Neural cell (in vitro differentiated cells): ENCODE results near the gene IER5L. TPM values are rescaled to one million over a fixed set of nuclear protein-coding genes. Genes with fewer than 3 reads are reported as not detected.

ENCODE experiments used
- H2AFZ ChIP-seq: fragments of 200-600, 300-800 bp; sonication (generic), shearing (Covaris generic); 2 replicates; pipeline ENCODE4 v1.6.0; 2014; ENCODE audit warnings: low read depth, mild to moderate bottlenecking, antibody characterized with exemption, low read length, moderate library complexity
- H3F3A ChIP-seq: fragments of 200-600 bp; shearing (Covaris generic); 2 replicates; pipeline ENCODE4 v1.6.1; 2016; ENCODE audit warnings: mild to moderate bottlenecking, moderate library complexity, mixed read lengths, antibody characterized with exemption, low read length; ENCODE audit not compliant: insufficient read depth, poor library complexity, severe bottlenecking
- H3K27ac ChIP-seq: fragments of 200-600, 300-800 bp; sonication (generic), shearing (Covaris generic); 2 replicates; pipeline ENCODE4 v1.5.1; 2014; ENCODE audit warnings: mild to moderate bottlenecking, low read length, moderate library complexity
- H3K27me3 ChIP-seq: fragments of 300-800, 200-600 bp; sonication (generic), shearing (Covaris generic); 2 replicates; pipeline ENCODE4 v1.6.0; 2014; ENCODE audit warnings: mild to moderate bottlenecking, low read depth, low read length, moderate library complexity; ENCODE audit not compliant: insufficient read depth
- H3K36me3 ChIP-seq: fragments of 300-800, 200-600 bp; sonication (generic), shearing (Covaris generic); 2 replicates; pipeline ENCODE4 v1.5.1; 2014; ENCODE audit warnings: mild to moderate bottlenecking, antibody characterized with exemption, low read length, moderate library complexity; ENCODE audit not compliant: insufficient read depth
- H3K4me2 ChIP-seq: fragments of 300-800, 200-600 bp; sonication (generic), shearing (Covaris generic); 2 replicates; pipeline ENCODE4 v1.6.0; 2014; ENCODE audit warnings: mild to moderate bottlenecking, low read length
- H3K4me3 ChIP-seq: fragments of 300-800, 200-600 bp; sonication (generic), shearing (Covaris generic); 2 replicates; pipeline ENCODE4 v1.5.1; 2014; ENCODE audit warnings: mild to moderate bottlenecking, low read length, moderate library complexity
- H3K79me2 ChIP-seq: fragments of 200-600 bp; shearing (Covaris generic); replicated peaks from 2 replicates; pipeline ENCODE4 v1.6.0; 2014; ENCODE audit warnings: mild to moderate bottlenecking, low read length, moderate library complexity; ENCODE audit not compliant: insufficient read depth
- H3K9ac ChIP-seq: fragments of 300-800, 200-600 bp; sonication (generic), shearing (Covaris generic); 2 replicates; pipeline ENCODE4 v1.6.1; 2016; ENCODE audit warnings: mild to moderate bottlenecking, low read length, mixed read lengths
- H3K9me2 ChIP-seq: fragments of 200-600 bp; shearing (Covaris generic); 2 replicates; pipeline ENCODE4 v1.6.1; 2016; ENCODE audit warnings: mild to moderate bottlenecking, low read length, mixed read lengths; ENCODE audit not compliant: insufficient read depth
- H3K9me3 ChIP-seq: fragments of 200-600, 300-800 bp; sonication (generic), shearing (Covaris generic); 2 replicates; pipeline ENCODE4 v1.6.1; 2016; ENCODE audit warnings: mild to moderate bottlenecking, mixed run types, low read length, moderate library complexity, mixed read lengths
- H4K20me1 ChIP-seq: fragments of 200-600 bp; shearing (Covaris generic); 2 replicates; pipeline ENCODE4 v1.6.1; 2016; ENCODE audit warnings: mild to moderate bottlenecking, mixed run types; ENCODE audit not compliant: insufficient read depth
- EP300 ChIP-seq: fragments of 450-650 bp; conservative IDR thresholded peaks from 2 replicates; pipeline ENCODE4 v1.6.1; 2014; ENCODE audit warnings: antibody characterized with exemption, mild to moderate bottlenecking, moderate library complexity; ENCODE audit not compliant: poor library complexity, severe bottlenecking
- EZH2 ChIP-seq: fragments of 200-600, 300-800 bp; shearing (Covaris generic), sonication (generic); IDR thresholded peaks from 2 replicates; pipeline ENCODE4 v1.6.1; 2014; ENCODE audit warnings: antibody characterized with exemption, low read length, borderline replicate concordance, mild to moderate bottlenecking; ENCODE audit not compliant: insufficient read depth, poor library complexity, severe bottlenecking
- MXI1 ChIP-seq: fragments of 450-650 bp; conservative IDR thresholded peaks from 2 replicates; pipeline ENCODE4 v1.6.1; 2014; ENCODE audit warnings: antibody characterized with exemption, mild to moderate bottlenecking; ENCODE audit not compliant: poor library complexity, severe bottlenecking
- POLR2AphosphoS5 ChIP-seq: IDR thresholded peaks from 2 replicates; pipeline ENCODE4 v1.6.1; 2012
- RAD21 ChIP-seq: fragments of 450-650 bp; conservative IDR thresholded peaks from 2 replicates; pipeline ENCODE4 v1.6.1; 2014; ENCODE audit warnings: antibody characterized with exemption, mild to moderate bottlenecking, moderate library complexity
- SMC3 ChIP-seq: fragments of 450-650 bp; conservative IDR thresholded peaks from 2 replicates; pipeline ENCODE4 v1.6.1; 2014; ENCODE audit warnings: antibody characterized with exemption, mild to moderate bottlenecking, moderate library complexity; ENCODE audit not compliant: poor library complexity
- TAF1 ChIP-seq: IDR thresholded peaks from 2 replicates; pipeline ENCODE4 v1.6.1; 2012; ENCODE audit warnings: low read depth
- polyA plus RNA-seq: library from polyadenylated mRNA; depleted of rRNA; stranded (reverse); fragments of >200 nt; gene quantifications from 2 replicates; pipeline ENCODE4 v1.2.3, GENCODE V29; 2014
- TF ChIP-seq, protein P1 (sequence below): fragments of 450-650 bp; IDR thresholded peaks from 2 replicates; pipeline ENCODE4 v1.5.1; 2014; ENCODE audit warnings: antibody characterized with exemption, mild to moderate bottlenecking, moderate library complexity; ENCODE audit not compliant: poor library complexity, severe bottlenecking
- TF ChIP-seq, protein P2 (sequence below): IDR thresholded peaks from 2 replicates; pipeline ENCODE4 v1.6.1; 2012; ENCODE audit warnings: borderline replicate concordance

IER5L gene
- polyA plus RNA-seq, 1 donor from 2014 or later: 20.8 TPM

DNA sequence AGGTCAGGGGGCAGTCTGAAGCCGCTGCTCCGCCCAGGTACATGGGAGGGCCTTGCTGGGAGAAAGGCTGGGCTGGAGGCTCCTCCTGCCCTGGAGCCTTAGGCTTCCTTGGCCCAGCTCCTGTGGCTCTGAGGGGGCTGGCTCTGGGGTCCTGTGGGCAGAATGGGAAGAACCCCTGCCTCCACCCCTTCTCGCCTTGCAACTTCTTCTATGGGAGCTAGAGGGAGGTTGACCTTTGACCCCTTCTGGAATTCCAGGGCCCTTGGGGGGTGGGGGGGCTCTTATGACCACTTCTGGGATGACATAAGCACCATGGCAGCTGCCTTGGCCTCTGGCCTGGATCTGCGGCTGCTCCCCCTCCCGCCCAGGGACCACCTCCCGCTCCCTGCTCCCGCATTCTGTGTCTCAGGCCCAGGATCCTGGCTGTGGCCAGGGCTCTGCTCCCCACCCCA lies 32.2 kb downstream of the IER5L start:
- Histone ChIP-seq H3K27ac (no peak overlapping the region), H3K9me2 (no peaks in the 10 kb centered on the region), H4K20me1 (no peaks in the 10 kb centered on the region), H3K79me2 (no peaks in the 10 kb centered on the region), H3K27me3 (no peaks in the 10 kb centered on the region), H3K4me2 (no peak overlapping the region), H3K36me3 (no peaks in the 10 kb centered on the region), H3K9me3 (no peaks in the 10 kb centered on the region), H2AFZ (no peak overlapping the region), H3K4me3 (no peak overlapping the region), H3K9ac (no peak overlapping the region), H3F3A (no peaks in the 10 kb centered on the region)
- no peak for TF ChIP-seq RAD21
- TF ChIP-seq TAF1: no peak

DNA sequence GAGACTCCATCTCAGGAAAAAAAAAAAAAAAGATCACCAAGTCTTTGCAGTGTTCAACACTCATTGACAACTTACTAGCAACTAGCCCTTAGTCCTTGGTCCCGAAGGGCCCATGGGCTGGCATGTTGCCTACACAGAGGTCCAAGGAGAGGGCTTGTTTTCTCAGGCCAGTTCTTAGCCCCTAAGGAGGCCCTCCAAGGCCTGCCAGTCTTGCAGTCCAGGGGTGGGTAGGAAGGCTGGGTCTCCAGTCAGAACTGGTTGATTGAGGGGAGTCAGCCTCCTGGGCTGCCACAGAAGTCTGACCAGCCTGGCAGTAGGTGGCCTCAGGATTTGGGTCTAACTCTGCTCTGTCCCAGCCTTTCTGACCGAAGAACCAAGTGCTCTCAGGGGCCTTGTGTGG lies 32.7 kb downstream of the IER5L start:
- Histone ChIP-seq H3K79me2 (no peaks in the 10 kb centered on the region), H3K9me3 (no peaks in the 10 kb centered on the region), H3K27ac (no peak overlapping the region), H4K20me1 (no peaks in the 10 kb centered on the region), H3K4me3 (no peak overlapping the region), H3K36me3 (no peaks in the 10 kb centered on the region), H3K9me2 (no peaks in the 10 kb centered on the region), H3K27me3 (no peaks in the 10 kb centered on the region), H3K4me2 (no peak overlapping the region), H3F3A (no peaks in the 10 kb centered on the region), H2AFZ (no peak overlapping the region), H3K9ac (no peak overlapping the region)
- TF ChIP-seq RAD21 (no peak), MXI1 (no peak), SMC3 (no peak), EZH2 (no peak), POLR2AphosphoS5 (no peak)
- TF ChIP-seq, protein P1, sequence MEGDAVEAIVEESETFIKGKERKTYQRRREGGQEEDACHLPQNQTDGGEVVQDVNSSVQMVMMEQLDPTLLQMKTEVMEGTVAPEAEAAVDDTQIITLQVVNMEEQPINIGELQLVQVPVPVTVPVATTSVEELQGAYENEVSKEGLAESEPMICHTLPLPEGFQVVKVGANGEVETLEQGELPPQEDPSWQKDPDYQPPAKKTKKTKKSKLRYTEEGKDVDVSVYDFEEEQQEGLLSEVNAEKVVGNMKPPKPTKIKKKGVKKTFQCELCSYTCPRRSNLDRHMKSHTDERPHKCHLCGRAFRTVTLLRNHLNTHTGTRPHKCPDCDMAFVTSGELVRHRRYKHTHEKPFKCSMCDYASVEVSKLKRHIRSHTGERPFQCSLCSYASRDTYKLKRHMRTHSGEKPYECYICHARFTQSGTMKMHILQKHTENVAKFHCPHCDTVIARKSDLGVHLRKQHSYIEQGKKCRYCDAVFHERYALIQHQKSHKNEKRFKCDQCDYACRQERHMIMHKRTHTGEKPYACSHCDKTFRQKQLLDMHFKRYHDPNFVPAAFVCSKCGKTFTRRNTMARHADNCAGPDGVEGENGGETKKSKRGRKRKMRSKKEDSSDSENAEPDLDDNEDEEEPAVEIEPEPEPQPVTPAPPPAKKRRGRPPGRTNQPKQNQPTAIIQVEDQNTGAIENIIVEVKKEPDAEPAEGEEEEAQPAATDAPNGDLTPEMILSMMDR: no peak

DNA sequence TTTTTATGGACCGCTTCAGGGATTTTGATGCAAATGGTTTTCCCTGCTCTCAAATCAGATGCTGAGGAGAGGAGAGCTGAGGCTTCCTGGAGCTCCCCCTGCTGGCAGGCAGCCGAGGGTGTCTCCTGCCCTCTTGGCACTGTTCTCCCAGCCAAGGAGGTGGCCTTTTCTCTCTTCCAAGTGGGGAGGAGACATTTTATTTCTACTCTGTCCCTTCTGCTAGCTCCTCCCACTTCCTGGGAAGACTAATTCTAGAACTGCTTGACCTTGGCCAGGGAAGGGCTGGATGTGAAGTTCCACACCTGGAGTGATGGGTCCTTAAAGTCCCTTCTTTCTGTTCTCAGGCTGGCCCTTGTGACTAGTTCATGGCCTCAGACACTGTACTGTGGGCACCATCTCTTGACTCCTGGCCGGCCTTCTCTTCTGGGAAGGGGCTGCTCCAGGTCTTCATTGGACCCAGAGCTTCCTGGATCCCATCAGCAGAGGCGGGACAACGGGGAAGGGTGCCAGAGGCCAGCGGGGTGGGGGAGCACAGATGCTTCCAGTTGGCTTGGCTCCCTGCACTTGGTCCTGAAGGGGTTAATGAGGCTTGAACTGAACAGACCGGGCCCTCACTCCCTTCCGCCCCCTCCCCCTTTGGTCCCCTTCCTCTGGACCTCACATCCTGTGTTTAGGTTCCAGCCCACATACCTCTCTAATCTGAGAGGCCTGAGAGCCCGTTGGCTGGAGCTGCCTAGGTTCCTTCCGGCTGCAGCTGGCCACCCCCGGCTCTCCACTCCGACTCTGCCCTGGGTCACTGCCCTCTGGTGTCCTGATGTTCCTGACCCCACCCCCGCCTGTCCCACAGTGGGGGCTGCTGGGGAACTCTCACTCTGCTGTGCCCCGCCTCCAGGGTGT lies 34.8 kb downstream of the IER5L start:
- H3K79me2 ChIP-seq: no peaks in the 10 kb centered on the region
- peak overlapping the region; percentile 99 for H3K27ac ChIP-seq
- no peak for TF ChIP-seq MXI1
- TF ChIP-seq, protein P2, sequence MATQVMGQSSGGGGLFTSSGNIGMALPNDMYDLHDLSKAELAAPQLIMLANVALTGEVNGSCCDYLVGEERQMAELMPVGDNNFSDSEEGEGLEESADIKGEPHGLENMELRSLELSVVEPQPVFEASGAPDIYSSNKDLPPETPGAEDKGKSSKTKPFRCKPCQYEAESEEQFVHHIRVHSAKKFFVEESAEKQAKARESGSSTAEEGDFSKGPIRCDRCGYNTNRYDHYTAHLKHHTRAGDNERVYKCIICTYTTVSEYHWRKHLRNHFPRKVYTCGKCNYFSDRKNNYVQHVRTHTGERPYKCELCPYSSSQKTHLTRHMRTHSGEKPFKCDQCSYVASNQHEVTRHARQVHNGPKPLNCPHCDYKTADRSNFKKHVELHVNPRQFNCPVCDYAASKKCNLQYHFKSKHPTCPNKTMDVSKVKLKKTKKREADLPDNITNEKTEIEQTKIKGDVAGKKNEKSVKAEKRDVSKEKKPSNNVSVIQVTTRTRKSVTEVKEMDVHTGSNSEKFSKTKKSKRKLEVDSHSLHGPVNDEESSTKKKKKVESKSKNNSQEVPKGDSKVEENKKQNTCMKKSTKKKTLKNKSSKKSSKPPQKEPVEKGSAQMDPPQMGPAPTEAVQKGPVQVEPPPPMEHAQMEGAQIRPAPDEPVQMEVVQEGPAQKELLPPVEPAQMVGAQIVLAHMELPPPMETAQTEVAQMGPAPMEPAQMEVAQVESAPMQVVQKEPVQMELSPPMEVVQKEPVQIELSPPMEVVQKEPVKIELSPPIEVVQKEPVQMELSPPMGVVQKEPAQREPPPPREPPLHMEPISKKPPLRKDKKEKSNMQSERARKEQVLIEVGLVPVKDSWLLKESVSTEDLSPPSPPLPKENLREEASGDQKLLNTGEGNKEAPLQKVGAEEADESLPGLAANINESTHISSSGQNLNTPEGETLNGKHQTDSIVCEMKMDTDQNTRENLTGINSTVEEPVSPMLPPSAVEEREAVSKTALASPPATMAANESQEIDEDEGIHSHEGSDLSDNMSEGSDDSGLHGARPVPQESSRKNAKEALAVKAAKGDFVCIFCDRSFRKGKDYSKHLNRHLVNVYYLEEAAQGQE: no peak
- TF ChIP-seq, protein P1: peak; percentile 65
- no peak for TF ChIP-seq EZH2
- TF ChIP-seq SMC3: peak; percentile 41
- TF ChIP-seq EP300: no peak
- no peak for TF ChIP-seq POLR2AphosphoS5
- no peak for TF ChIP-seq TAF1
- peak; percentile 19 for TF ChIP-seq RAD21
- no peak overlapping the region for H3K9ac ChIP-seq
- H2AFZ ChIP-seq: no peak overlapping the region
- H3K4me2 ChIP-seq: no peak overlapping the region
- H3K4me3 ChIP-seq: no peak overlapping the region
- H3K9me2 ChIP-seq: no peaks in the 10 kb centered on the region
- H3K9me3 ChIP-seq: no peaks in the 10 kb centered on the region
- H3F3A ChIP-seq: no peaks in the 10 kb centered on the region
- no peaks in the 10 kb centered on the region for H3K27me3 ChIP-seq
- H3K36me3 ChIP-seq: no peaks in the 10 kb centered on the region
- no peaks in the 10 kb centered on the region for H4K20me1 ChIP-seq
